ENCODE measurements around the gene TEX22.

Gene TEX22

GRCh38 chr14:105385322-105385637, 13.1 kb upstream of the TEX22 start:
- DNase-seq = no peak

- DNase-seq = no peak
These were observed 12.5 kb upstream of the TEX22 start for GRCh38 chr14:105385698-105386365.

DNA sequence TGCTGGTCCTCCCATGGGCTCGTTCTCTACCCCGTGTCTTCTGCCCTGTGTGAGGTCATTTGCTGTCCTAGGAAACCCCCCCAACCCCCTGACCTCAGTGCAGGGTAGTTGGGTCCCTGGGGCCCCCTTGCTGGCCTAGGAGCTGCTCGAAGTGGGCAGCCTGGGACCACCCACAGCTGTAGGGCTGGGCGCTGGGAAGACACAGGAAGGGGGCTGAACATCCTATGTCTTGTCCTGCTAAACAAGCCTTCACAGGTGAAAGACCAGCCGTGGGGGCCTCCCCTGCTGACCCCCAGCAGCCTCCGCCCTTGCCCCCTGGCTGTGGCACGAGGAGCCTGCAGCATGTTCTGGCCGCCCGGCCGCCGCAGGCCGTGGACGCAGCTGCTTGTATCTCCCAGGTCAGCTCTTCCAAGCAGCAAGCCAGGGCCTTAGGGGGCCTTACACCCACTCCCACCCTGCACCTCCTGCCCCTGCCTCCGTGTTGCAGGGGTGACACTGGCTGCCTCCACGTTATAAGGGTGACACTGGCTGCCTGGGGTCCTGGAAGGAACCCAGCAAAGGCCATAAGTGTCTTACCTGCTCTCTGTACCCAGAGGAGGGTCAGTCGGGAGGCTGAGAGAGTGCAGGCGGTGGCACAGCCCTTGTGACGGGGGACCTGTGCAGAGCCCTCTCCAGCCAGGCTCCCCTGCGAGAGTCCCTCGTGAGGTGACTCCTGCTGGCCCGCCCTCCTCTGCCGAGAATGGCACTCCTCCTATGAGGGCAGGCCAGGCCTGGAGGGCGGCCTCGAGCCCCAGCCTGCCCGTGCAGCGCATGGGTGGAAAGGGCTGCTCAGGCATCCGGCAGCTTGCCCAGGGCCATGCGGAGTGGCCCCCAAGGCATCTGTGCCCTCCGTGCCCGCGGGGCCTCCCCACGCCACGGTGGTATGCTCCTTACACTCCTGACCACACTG, 11.5 kb upstream of the TEX22 start:
- no peak for DNase-seq

GRCh38 chr14:105387530-105387922, 10.8 kb upstream of the TEX22 start:
- DNase-seq = no peak

DNA sequence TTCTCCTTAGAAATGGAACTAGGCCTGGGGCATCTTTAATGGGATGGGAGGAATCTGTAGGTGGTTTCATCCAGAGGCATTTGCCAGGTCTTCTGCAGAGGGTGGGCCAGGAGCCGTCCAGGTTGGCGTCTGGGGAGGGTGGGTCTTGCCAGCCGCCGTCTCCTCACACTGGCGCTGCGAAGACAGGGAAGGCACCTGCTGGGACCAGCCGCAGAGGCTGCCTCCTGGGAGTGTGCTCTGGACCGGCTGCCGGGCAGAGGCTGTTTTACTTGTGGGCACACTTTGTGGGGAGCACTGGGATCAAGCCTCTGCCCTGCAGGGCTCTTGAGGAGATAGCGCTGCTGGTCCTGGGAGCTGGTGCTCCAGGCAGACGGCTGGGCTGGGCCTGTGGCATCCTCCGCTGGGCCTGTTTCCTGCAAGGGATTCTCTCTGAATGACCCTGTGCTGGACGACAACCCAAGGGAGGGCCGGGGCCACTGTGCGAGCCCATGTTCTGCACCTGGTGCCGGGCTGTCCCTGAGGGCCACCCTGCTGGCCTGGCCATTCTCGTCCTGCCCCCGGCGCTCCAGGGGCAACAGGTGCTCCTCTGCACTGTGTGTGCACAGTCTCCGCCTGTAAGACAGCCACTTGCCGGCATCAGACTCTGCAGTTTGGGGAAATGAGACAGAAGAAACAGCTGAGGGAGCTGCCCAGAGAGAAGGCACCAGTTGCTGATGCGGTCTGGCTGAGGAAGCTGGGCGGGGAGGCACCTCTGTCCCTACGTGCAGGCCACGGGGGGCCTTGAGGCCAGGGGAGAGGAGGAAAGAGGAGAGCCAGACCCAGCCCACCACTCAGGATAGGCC, 10.0 kb upstream of the TEX22 start:
- no peak for DNase-seq

- DNase-seq = no peak
These were observed 9.4 kb upstream of the TEX22 start for GRCh38 chr14:105388976-105389375.

- DNase-seq = no peak
These were observed 8.8 kb upstream of the TEX22 start for GRCh38 chr14:105389534-105389933.

DNA sequence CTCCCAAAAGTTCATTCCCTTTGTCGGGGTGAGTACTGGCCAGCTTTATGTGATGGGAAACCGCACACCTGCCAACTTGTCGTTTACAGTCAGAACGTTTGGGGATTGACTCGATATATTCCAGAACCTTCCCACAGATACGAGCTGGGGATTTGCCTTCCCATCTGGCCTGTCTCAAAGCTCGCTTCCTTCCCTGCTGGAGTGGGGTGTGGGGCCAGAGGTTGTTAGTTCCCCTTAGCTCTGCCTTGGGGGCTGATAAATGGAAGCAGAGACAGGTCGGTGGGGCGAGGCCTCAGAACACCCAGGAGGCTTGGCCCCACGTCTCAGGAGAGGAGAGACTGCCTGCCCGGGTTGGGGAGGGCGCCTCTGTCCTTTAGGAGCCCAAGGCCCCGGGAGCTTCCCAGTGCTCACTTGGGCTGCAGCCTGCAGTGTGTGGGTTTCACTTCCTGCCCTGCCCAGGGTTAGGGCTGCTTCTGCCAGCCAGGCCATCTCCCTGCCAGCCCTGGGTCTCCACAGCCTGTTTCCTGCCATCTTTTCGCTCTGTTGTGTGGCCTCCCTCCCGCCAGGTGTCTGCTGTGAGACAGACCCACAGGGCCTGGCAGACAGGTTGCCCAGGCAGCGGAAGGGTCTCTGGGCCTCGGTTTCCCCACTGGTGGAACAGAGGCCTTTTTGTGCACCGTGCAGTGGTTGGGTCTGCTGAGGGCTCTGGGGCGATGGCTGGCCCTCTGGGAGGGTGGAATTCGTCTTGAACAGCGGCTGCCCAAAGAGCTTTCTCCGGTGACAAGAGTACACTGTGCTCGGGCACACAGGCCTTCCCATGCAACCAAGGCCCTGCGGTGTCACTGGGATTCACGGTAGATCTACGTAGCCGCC, 8.1 kb upstream of the TEX22 start:
- DNase-seq = peak; percentile 17

DNA sequence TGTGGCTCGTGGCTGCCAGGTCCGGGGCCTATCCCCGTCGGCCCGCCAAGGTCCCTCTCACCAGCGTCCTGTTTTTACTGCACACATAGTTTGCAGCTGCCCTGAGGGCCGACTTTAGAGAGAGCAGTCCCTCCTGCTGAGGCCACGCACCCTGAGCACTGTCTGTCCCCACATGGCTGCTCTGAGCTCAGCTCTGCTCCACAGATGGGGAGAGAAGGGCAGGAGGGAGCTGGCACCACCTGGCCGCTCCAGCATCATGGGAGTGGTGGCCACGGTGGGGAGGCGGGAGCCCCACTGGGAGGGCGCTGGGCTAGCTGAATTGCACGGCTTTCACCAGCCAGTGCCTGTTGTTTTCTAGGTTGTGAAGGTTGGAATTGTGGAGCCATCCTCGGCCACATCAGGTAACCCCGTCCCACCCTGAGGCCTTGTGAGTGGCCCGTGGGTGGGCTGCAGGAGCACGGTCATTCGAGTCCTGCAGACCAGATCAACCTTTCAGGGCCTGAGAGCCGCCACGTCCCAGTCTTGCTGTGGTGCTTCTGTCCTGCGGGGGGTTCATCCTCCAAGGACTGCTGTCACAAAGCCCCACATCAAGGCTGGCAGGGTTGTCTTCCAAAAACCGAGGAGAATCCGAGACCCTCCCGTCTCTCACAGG, 7.4 kb upstream of the TEX22 start:
- DNase-seq = no peak

GRCh38 chr14:105391541-105391940, 6.8 kb upstream of the TEX22 start:
- no peak for DNase-seq

GRCh38 chr14:105392131-105393090, 5.9 kb upstream of the TEX22 start:
- DNase-seq = no peak

DNA sequence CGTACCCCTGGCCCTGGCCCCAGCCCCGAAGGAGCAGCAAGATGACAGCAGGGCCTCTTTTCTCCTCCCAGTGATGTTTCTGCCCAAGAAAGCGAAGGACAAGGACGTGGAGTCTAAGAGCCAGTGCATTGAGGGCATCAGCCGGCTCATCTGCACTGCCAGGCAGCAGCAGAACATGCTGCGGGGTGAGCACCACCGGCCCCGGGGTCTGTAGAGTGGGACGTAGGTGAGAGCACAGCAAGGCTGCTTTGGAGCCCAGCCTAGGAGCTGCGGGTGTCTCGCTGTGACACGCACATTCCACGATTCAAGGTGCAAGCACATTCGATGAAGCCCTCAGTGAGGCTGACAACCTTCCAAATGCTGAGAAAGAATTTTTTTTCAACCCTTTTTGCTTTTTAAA, 5.2 kb upstream of the TEX22 start:
- no peak for DNase-seq

DNA sequence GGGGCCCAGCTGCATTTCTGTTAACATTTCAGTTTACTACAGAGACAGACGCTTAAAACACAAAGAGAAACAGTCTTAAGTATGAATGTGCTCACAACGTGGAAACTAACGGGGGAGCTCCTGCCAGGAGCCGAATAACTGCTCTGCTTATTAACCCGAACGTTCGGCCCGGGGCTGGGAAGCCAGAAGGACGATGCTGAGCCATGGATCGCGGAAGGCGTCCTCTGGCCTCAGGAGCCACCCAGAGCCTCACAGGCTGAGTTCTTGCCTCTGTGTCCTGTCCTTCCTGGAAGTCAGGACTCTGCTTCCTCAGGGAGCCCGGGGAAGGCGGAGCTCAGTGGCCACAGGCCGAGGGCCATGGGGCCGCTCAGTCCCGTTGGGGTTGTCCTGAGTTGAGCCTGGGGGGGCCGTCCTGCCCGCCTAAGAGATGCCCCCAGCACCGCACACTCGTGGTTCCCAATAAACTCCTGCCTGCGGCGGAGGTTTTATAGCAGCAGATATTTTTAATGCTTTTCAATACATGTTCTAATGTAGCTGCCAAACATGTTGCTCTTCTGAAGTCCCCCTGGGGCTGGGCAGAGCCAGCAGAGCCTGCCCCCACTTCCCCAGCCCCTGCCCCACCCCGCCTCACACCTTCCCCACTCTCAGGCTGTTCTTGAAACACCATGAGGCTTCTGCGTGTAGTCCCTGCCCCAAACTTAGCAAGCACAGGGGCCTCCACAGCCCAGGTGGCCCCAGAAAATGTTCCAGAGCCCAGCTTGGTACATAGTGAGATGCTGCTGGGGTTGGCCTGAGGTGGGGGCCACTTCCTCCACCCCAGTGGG, 3.4 kb upstream of the TEX22 start:
- no peak for DNase-seq

GRCh38 chr14:105395538-105395854, 2.8 kb upstream of the TEX22 start:
- no peak for DNase-seq

DNA sequence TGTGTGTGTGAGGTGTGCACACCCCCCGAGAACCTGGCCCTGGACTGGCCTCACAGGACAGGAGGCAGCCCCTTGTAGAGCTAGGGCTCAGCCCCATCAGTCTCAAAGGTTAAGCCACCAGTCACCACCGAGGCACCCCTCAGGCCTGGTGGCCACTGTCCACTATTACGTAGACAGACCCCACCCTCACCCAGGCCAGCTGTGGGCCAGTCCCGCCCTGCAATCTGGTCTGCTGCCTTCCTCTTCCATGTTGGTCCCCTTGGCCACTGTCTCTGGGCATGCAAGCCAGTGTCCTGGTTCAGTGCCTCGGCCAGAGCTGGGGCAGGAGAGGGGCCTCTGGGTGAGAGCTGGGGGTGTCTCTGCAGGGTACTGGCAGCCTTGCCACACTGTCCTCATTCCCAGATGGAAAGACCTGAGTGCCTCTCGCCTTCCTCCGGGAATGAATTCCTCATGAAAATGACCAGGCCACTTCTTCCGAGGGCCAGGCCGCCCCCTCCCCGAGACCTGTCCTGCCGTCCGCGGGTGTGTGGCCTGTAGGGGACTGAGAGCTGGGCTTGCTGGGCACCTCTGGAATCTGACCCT, 897 bp upstream of the TEX22 start:
- no peak for DNase-seq

- DNase-seq = peak; percentile 61
These were observed 558 bp downstream of the TEX22 start for GRCh38 chr14:105398726-105399465.

GRCh38 chr14:105399466-105399775, 1.1 kb downstream of the TEX22 start:
- DNase-seq = no peak

- DNase-seq = no peak
These were observed 1.7 kb downstream of the TEX22 start for GRCh38 chr14:105400016-105400415.

DNA sequence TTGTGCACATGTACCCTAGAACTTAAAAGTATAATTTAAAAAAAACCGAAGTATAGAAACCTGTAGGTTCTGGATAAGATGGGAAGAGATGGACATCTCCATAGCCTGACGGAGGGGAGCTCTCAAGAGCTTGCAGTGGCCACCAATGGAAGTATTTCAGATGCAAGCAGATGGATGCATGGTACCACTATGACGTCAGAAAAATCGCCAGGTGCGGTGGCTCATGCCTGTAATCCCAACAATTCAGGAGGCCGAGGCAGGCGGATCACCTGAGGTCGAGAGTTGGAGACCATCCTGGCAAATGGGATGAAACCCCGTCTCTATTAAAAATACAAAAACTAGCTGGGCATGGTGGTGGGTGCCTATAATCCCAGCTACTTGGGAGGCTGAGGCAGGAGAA, 3.4 kb downstream of the TEX22 start:
- no peak for DNase-seq

Measured in activated CD4-positive, alpha-beta T cell treated with anti-CD3 and anti-CD28 coated beads, Interleukin-10, Interleukin-2, amounts not matched to agents 100 ng/mL and 50 ng/mL, durations not matched to agents 16 hours and 8 hours (primary cell).